AG04449 (cell line): ENCODE results near the gene SYTL5.

ENCODE experiments used
- CTCF ChIA-PET: fragments of 350-600 bp; formaldehyde crosslinking; extraction: SDS; loops from one replicate; lab custom pipeline; 2021; ENCODE audit warnings: antibody characterized with exemption; lab: Yijun Ruan, JAX
- POLR2A ChIA-PET: fragments of 400-600, 350-600 bp; formaldehyde crosslinking; extraction: SDS; loops from one replicate; lab custom pipeline; 2020; ENCODE audit warnings: antibody characterized with exemption, inconsistent platforms; lab: Yijun Ruan, JAX
- DNase-seq: peaks from one replicate; pipeline ENCODE4 v3.0.0-alpha.2; 2010; ENCODE audit warnings: low read depth, low spot score
- H3K4me3 ChIP-seq: 2 replicates; pipeline ENCODE4 v1.5.1; 2011; ENCODE audit warnings: low read depth, mild to moderate bottlenecking, control low read depth, low read length
- TF ChIP-seq, protein P1 (sequence below): IDR thresholded peaks from one replicate; pipeline ENCODE4 v1.5.1; 2011; ENCODE audit warnings: mild to moderate bottlenecking, moderate library complexity, low read length, control low read depth, inconsistent platforms; ENCODE audit not compliant: insufficient read depth; ENCODE audit errors: missing control alignments

Gene SYTL5

GRCh38 chrX:38110231-38110630 lies 103.9 kb downstream of the SYTL5 start:
- TF ChIP-seq, protein P1, sequence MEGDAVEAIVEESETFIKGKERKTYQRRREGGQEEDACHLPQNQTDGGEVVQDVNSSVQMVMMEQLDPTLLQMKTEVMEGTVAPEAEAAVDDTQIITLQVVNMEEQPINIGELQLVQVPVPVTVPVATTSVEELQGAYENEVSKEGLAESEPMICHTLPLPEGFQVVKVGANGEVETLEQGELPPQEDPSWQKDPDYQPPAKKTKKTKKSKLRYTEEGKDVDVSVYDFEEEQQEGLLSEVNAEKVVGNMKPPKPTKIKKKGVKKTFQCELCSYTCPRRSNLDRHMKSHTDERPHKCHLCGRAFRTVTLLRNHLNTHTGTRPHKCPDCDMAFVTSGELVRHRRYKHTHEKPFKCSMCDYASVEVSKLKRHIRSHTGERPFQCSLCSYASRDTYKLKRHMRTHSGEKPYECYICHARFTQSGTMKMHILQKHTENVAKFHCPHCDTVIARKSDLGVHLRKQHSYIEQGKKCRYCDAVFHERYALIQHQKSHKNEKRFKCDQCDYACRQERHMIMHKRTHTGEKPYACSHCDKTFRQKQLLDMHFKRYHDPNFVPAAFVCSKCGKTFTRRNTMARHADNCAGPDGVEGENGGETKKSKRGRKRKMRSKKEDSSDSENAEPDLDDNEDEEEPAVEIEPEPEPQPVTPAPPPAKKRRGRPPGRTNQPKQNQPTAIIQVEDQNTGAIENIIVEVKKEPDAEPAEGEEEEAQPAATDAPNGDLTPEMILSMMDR, result no peak
- CTCF ChIA-PET, result no interaction called here
- no peak for DNase-seq

DNA sequence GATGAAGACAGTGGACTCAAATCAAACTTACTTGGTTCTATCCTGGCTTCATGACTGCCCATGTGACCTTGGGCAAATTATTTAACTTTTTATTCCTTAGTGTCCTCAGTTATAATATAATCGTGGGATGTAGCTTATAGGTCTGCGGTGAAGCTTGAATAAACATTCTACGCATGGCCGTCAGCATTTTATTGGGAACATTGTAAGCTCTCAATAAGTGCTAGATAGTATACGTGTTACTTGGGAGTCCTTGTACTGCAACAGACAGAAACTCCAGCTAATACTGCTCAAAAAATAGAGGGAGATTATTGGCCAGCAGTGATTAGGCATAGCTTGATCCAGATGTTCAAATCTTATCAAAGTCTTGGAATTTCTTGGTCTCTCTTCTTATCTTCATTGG lies 104.8 kb downstream of the SYTL5 start:
- no peak overlapping the region for H3K4me3 ChIP-seq
- no peak for DNase-seq
- CTCF ChIA-PET, result no interaction called here
- TF ChIP-seq, protein P1, result no peak
- POLR2A ChIA-PET, result no interaction called here

More at GRCh38 chrX:38110231-38110630, 103.9 kb downstream of the SYTL5 start:
- POLR2A ChIA-PET, result no interaction called here
- no peak overlapping the region for H3K4me3 ChIP-seq

DNA sequence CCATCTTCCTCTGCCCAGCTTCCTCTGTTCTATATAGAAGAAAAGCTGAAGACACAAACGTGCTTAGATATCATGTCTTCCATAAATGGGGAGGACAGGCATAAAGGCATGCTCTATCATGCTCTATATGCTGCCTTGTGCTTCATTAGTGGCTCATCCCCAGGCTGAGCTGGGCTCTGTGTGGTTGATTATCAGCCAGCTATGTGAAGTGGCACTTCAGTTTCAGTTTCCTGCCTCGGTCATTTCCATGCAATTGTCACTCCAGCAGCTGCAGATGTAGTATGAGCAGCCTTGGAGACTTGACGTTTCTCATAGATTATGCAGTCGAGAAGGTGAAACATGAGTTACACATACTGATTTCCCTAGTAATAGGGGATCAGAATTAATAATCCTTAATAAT lies 106.2 kb downstream of the SYTL5 start:
- DNase-seq, result no peak
- CTCF ChIA-PET, result no interaction called here
- POLR2A ChIA-PET, result no interaction called here
- TF ChIP-seq, protein P1, result no peak
- H3K4me3 ChIP-seq, result no peak overlapping the region

DNA sequence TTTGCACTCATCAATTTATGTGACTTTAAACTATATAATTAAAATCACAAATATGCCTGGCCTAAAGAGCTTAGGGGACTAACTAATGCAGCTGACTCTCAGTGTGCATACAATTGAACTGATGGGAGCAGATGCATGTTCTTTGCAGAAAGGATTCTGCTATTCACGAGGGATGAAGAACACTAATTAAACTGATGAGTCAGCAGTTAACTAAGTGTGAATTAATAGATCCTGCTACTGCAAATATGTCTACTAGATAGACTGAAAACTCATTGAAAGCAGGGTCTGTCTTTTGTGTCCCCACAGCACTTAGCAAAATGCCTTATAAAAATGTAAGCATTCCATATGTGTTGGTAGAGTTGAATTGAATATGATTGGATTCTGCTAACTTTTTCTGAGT lies 110.4 kb downstream of the SYTL5 start:
- ChIA-PET POLR2A (no interaction called here), CTCF (no interaction called here)
- DNase-seq, result no peak

GRCh38 chrX:38117485-38117884 lies 111.1 kb downstream of the SYTL5 start:
- TF ChIP-seq, protein P1, result no peak
- POLR2A ChIA-PET, result no interaction called here
- no peak overlapping the region for H3K4me3 ChIP-seq
- DNase-seq, result no peak
- CTCF ChIA-PET, result no interaction called here

More for the DNA sequence above, 110.4 kb downstream of the SYTL5 start:
- TF ChIP-seq, protein P1, result no peak
- H3K4me3 ChIP-seq, result no peak overlapping the region

- H3K4me3 ChIP-seq, result no peak overlapping the region
- no peak for DNase-seq
- CTCF ChIA-PET, result no interaction called here
- TF ChIP-seq, protein P1, result no peak
- POLR2A ChIA-PET, result no interaction called here
Measured at GRCh38 chrX:38124000-38124399, 117.6 kb downstream of the SYTL5 start.

DNA sequence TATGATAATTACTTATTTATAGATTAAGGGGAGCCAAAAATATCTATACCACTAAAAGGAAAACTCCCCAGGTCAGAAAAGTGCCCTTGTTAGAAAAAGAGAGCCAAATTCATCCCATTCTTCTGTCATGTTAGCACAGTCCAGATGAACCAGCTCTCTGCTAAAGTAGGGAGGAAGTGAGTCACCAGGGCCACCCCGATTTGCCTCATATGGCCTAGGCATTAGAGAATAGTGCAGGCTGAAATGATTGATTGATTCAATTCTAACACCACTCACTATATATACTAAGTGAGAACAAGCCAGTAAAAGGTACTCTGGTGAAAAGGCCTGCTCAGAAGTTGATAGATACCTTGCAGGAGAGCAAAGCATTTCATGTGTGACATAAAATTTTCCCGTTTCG lies 119.8 kb downstream of the SYTL5 start:
- TF ChIP-seq, protein P1, result no peak
- no peak overlapping the region for H3K4me3 ChIP-seq
- ChIA-PET CTCF (no interaction called here), POLR2A (no interaction called here)
- no peak for DNase-seq
